Hematopoietic multipotent progenitor cell treated with erythropoietin and hydrocortisone succinate and interleukin-3 and kit ligand, for 4 days (in vitro differentiated cells): ENCODE results near the gene ZFYVE16.
A peak's percentile ranks its signal among the peaks of the same experiment; 100 is the strongest.
"Not testable (repeated sequence)": the region's sequence is repeated elsewhere in the genome, so short reads cannot be mapped to it uniquely, and the experiment has no call there.

Source experiments
- DNase-seq: peaks from one replicate; pipeline ENCODE4 v3.0.0-alpha.2; 2015

Gene ZFYVE16

DNA sequence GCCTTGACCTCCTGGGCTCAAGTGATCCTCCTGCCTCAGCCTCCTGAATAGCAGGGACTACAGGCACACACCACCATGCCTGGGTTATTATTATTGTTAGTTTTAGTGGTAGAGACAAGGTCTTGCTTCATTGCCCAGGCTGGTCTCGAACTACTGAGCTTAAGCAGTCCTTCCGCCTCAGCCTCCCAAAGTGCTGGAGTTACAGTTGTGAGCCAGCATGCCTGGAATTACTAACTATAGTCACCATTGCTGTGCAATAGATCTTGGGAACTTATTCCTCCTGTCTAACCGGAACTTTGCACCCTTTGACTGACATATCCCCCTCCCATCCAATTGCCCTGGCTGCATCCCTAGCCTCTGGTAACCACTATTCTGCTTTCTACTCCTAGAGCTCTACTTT lies 83.4 kb downstream of the ZFYVE16 start:
- DNase-seq = no peak

- DNase-seq = no peak
These were observed 84.9 kb downstream of the ZFYVE16 start for GRCh38 chr5:80492741-80493140.

- DNase-seq = not testable (repeated sequence)
These were observed 85.6 kb downstream of the ZFYVE16 start for GRCh38 chr5:80493443-80493842.

- peak; percentile 23 for DNase-seq
These were observed 88.0 kb downstream of the ZFYVE16 start for GRCh38 chr5:80495891-80496290.

- peak; percentile 57 for DNase-seq
These were observed 94.9 kb downstream of the ZFYVE16 start for GRCh38 chr5:80502800-80503199.

- DNase-seq = peak; percentile 66
These were observed 95.8 kb downstream of the ZFYVE16 start for GRCh38 chr5:80503641-80504040.

DNA sequence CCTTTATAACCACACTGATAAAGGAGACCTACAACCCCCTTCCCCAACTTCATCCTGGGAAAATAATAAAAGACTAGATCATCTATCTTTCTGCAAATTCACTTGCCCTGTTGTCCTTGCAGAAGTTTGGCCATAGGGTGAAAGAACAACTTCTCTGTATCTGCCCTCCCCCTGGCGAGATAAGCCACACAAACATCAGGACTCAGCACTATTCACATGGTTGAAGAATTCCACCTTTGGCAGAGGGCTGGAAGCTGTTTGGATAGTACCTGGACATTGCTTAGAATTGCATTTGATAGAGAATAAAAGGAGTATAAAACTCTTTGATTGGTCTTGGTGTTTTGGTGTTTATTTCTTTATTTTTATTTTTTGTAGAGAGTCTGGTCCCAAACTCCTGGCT lies 97.0 kb downstream of the ZFYVE16 start:
- no peak for DNase-seq

DNA sequence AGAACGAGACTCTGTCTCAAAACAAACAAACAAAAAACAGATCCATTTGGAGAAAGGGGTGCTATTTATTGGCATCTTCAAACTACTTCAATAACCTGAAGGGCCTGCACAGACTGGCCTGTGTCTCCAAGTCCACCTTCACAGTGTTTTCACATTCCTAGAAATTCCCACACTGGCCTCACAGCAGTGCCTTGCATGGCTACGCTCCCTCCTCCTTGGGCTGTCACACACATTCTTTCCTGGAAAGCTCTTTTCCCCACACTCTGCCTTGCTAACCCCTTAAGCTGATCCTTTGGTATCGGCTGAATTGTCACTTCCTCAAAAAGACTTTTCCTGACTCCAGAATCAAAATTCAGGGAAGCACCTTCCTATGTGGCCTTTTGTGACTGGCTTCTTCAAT lies 99.8 kb downstream of the ZFYVE16 start:
- DNase-seq = no peak

- no peak for DNase-seq
These were observed 101.0 kb downstream of the ZFYVE16 start for GRCh38 chr5:80508844-80509243.

DNA sequence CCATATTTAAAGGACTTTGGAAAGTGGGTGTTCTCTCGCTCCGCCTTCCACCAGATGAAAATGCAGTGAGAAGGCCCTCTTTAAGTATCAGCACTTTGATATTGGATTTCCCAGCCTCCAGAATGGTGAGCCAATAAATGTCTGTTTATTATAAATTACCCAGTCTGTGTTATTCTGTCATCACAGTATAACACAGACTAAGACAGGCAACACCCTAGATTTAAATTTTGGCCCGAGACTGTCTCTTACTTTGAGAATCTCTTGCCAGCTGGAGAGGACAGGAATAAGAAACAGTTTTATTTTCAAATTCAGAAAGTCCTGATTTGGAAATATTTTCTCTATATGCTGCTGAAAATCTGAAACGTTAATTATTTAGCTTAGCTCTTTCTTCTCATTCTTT lies 101.5 kb downstream of the ZFYVE16 start:
- no peak for DNase-seq

DNA sequence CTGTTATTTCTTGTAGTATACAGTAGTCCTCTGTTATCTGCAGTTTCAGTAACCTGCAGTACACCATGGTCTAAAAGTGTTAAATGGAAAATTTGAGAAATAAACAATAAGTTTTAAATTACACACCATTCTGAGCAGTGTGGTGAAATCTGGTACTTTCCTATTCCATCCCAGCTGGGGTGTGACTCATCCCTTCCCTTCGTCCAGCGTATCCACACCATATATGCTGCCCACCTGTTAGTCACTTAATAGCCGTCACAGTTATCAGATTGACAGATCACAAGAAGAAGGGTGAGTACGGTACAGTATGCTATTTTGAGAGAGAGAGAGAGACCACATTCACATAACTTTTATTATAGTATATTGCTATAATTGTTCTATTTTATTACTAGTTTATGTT lies 109.0 kb downstream of the ZFYVE16 start:
- no peak for DNase-seq
